ENCODE measurements around the gene ERMAP. TPM values are rescaled to one million over a fixed set of nuclear protein-coding genes. Genes with fewer than 3 reads are reported as not detected.

ERMAP gene, protein sequence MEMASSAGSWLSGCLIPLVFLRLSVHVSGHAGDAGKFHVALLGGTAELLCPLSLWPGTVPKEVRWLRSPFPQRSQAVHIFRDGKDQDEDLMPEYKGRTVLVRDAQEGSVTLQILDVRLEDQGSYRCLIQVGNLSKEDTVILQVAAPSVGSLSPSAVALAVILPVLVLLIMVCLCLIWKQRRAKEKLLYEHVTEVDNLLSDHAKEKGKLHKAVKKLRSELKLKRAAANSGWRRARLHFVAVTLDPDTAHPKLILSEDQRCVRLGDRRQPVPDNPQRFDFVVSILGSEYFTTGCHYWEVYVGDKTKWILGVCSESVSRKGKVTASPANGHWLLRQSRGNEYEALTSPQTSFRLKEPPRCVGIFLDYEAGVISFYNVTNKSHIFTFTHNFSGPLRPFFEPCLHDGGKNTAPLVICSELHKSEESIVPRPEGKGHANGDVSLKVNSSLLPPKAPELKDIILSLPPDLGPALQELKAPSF
- 1.9 TPM for polyA plus RNA-seq

DNA sequence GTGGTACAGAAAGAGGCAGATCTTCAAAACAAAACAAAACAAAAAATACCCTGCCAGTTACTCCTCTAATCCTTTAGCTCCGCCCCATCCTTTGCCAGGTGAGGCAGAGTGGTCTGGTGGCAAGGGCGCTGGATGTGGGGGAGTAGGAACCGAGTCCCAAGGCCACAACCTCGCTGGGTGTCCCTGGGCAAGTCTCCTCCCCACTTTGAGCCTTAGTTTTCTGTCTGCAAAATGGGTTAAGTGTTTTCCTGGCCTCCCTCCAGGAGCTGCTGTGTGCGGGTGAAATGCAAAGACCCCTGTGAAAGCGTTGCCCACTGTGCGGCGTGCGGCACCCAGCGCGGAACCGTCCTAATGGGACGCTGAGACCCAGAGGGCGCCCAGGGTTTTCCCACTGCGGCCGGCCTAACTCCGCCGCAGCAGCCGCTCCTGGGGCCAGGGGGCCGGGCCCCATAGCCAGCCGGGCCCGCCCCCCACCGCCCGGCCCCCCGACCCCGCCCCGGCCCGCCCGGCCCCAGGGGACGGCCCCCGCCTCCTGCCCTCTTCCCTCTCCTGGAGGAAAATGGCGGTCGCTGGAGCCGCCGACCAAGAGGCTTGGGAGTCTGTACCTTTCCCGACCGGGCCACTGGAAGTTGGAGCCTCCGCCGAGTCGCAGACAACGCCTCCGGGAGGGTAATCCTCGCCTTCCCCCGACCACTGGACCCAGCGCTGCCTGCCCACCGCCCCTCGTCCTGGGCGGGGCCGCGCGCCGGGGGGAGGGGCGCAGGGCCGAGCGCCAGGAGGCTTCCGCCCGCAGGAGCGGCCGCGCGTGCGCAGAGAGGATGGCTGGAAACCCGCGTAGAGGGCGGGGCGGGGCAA lies at the start of gene ERMAP, which contains the start of gene SVBP:
TSS of gene ERMAP (plus strand) at position 538 of the 855 bp plus-strand sequence. CDS start 13,327 bp downstream, outside the sequence.
TSS of gene SVBP (minus strand) at position 813 of the 855 bp plus-strand sequence. CDS start 853 bp downstream, outside the sequence.
- H3K9me3 Mint-ChIP-seq: no peaks in the 10 kb centered on the region
- peak within 1 kb of the TSS; percentile 84 to 93 (median 90) for H3K4me3 Mint-ChIP-seq
- H3K27ac Mint-ChIP-seq: peak within 1 kb of the TSS; percentile 51 to 94 (median 82)
- H3K27me3 Mint-ChIP-seq: no peaks in the 10 kb centered on the region
- peaks cover 15 to 21% (median 19%) of the 10 kb centered on the region in 3 donors for H3K4me1 Mint-ChIP-seq
- H3K36me3 Mint-ChIP-seq: peaks cover 9% of the 10 kb centered on the region

DNA sequence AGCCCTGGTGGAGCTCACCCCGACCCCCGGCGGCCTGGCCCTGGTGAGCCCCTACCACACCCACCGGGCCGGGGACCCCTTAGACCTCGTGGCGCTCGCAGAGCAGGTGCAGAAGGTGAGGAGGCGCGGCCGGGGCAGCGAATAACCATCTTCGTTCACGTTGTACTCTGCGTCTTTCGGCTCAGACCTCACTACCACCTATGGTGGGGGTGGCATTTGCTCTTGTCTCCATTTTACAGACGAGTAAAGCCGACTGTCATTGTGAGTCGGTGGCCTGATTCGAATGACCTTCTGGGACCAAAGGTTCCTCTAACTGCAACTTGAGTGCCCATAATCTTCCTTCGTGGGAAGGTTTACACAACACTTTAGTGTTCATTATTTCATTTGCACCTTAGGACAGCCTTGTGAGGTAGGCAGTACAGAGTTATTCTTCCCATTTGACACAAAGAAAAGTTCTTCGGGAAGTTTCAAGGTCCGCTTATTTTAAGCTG lies 49.4 kb upstream of the ERMAP start:
- no peaks in the 10 kb centered on the region for H3K27me3 Mint-ChIP-seq
- peak overlapping the region; percentile 76 to 94 (median 87) for H3K27ac Mint-ChIP-seq
- no peaks in the 10 kb centered on the region for H3K36me3 Mint-ChIP-seq
- no peaks in the 10 kb centered on the region for H3K9me3 Mint-ChIP-seq
- H3K4me1 Mint-ChIP-seq: peaks cover 17 to 29% (median 19%) of the 10 kb centered on the region in 3 donors
- H3K4me3 Mint-ChIP-seq: no peak overlapping the region

DNA sequence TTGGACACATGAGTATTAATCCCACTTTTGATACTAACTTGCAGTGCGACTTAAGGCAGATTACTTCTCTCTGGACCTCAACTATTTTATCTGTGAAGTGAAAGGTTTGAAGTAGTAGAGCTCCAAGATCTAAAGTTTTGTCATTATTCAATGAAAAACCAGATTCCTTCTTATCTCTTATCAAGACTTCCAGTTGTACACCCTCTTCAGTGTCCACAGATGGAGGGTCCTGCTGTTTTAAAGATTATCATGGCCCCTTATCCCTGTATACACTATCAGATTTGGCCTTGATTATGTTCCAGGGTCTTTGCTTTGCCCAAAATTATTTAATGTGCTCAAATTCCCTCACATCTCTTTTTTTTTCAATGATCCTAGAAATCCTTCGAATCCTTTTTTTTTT lies 48.8 kb upstream of the ERMAP start:
- Mint-ChIP-seq H3K27ac (peak overlapping the region in 1 of 3 donors; percentile 76), H3K27me3 (no peaks in the 10 kb centered on the region), H3K4me1 (peaks cover 20 to 29% (median 22%) of the 10 kb centered on the region in 3 donors), H3K9me3 (no peaks in the 10 kb centered on the region), H3K4me3 (peak overlapping the region in 1 of 4 donors; percentile 8), H3K36me3 (peaks cover 2% of the 10 kb centered on the region)

DNA sequence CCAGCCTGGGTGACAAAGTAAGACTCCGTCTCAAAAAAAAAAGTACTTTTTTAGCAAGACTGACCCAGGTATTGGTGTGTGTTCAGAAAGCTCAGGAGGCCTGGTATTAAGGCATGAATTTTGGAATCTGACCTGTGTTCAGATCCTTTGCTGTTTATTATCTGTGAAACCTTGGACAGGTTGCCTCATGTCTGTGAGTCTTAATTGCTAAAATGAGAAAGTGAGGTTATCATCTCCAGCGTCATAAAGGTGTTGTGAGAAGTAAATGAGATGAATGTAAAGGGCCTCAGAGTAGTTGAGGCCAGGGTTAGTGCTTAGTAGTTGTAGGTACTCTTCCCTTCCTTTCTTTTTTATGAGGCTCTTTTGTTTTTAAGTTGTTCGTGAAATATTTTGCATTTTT lies 47.1 kb upstream of the ERMAP start:
- Mint-ChIP-seq H3K36me3 (peaks cover 3% of the 10 kb centered on the region), H3K27me3 (no peaks in the 10 kb centered on the region), H3K4me1 (peaks cover 21 to 29% (median 24%) of the 10 kb centered on the region in 3 donors), H3K27ac (no peak overlapping the region), H3K9me3 (no peaks in the 10 kb centered on the region), H3K4me3 (peak overlapping the region in 3 of 4 donors; percentile 51 to 77 (median 68))

DNA sequence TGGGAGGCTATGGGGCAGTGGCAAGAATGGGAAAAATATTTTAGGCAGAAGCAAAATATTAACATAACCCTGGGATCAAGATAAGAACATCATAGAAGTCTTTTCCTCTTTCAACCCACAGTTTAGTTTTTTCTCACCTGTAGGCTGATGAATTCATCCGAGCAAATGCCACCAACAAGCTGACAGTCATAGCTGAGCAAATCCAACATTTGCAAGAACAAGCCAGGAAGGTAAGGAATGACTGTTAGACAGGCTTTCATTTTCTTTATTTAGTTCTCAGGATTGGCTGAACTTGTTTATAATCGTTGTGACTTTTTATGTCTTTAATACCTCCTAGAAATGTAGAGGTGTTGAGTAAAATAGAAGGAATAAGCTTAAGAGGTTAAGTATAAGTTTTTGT lies 43.5 kb upstream of the ERMAP start:
- H3K4me1 Mint-ChIP-seq: peaks cover 18 to 20% (median 18%) of the 10 kb centered on the region in 3 donors

DNA sequence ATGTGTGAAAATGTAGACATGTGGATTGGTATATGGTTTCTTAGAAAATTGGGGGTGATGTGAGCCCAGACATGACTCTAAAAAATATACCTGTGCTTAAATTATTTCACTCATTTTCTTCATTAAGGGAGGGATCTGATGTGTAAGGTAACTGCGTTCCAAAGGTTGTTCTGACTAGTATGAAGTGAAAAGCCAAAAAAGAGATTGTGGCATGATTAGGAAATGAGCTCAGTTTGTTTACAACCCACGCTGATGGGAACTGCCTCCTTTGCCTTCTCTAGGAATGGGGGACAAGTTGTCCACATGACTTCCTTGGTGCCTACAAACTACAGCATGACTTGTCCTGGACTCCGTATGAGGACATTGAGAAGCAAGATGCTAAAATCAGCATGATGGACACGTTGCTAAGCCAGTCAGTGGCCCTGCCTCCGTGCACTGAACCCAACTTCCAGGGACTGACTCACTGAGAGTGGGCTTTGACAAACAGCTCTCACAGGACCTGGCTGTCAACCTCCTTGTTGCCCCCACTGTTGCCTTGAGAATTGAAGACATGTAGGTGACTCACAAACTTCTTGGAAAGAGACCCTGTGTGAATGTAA lies 41.9 kb upstream of the ERMAP start:
- peaks cover 7% of the 10 kb centered on the region for H3K36me3 Mint-ChIP-seq
- peak overlapping the region in 1 of 3 donors; percentile 44 for H3K27ac Mint-ChIP-seq
- peaks cover 10 to 17% (median 14%) of the 10 kb centered on the region in 3 donors for H3K4me1 Mint-ChIP-seq

More for the DNA sequence above, 43.5 kb upstream of the ERMAP start:
- H3K27ac Mint-ChIP-seq: no peak overlapping the region
- H3K27me3 Mint-ChIP-seq: no peaks in the 10 kb centered on the region
- H3K36me3 Mint-ChIP-seq: peaks cover 3% of the 10 kb centered on the region
- no peaks in the 10 kb centered on the region for H3K9me3 Mint-ChIP-seq
- peak overlapping the region in 1 of 4 donors; percentile 1 for H3K4me3 Mint-ChIP-seq

DNA sequence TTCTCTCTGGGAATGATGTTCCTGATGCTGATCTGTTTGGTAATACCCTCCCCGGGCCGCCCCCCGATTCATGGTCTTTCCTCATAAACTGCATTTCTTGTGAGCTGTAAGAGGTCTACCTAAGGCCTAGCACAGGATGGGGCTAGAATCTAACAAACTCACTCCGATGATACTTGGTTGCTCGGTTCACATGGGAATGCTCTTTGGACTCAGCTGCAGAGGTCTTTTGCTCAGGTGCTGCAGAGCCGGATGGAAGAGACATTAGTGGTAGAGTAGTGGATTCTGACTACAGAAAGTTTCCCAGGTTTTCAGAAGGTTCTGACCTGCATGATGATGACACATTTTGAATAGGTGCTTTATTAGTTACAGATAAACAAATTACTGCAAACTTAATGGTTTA lies 40.4 kb upstream of the ERMAP start:
- peaks cover 12% of the 10 kb centered on the region for H3K36me3 Mint-ChIP-seq
- peaks cover 5 to 13% (median 11%) of the 10 kb centered on the region in 3 donors for H3K4me1 Mint-ChIP-seq
- H3K27ac Mint-ChIP-seq: no peak overlapping the region
- H3K4me3 Mint-ChIP-seq: no peak overlapping the region
- no peaks in the 10 kb centered on the region for H3K27me3 Mint-ChIP-seq
- no peaks in the 10 kb centered on the region for H3K9me3 Mint-ChIP-seq

More for the DNA sequence above, 41.9 kb upstream of the ERMAP start:
- Mint-ChIP-seq H3K4me3 (no peak overlapping the region), H3K27me3 (no peaks in the 10 kb centered on the region), H3K9me3 (no peaks in the 10 kb centered on the region)

DNA sequence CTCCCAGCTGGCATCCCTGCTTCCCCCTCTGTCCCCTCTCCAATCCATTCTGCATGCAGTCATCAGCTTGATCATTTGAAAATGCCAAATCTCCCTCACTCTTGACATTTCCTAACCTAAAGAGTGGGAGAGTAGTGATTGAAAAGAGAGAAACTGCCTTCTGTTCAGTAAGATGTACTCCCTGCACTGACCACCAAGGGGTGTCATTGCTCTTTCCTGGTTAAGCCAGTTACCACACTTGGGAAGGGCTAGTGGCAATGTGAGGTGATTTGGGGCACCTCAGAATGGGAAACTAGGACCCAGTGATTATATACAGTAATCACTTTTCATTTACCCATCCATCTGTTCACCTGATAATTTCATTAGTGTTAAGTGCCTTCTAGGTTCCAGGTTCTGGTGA lies 39.1 kb upstream of the ERMAP start:
- Mint-ChIP-seq H3K9me3 (no peaks in the 10 kb centered on the region), H3K27ac (no peak overlapping the region), H3K4me1 (peaks cover 0 to 12% (median 9%) of the 10 kb centered on the region in 3 donors), H3K4me3 (no peak overlapping the region), H3K27me3 (no peaks in the 10 kb centered on the region), H3K36me3 (peaks cover 12% of the 10 kb centered on the region)

DNA sequence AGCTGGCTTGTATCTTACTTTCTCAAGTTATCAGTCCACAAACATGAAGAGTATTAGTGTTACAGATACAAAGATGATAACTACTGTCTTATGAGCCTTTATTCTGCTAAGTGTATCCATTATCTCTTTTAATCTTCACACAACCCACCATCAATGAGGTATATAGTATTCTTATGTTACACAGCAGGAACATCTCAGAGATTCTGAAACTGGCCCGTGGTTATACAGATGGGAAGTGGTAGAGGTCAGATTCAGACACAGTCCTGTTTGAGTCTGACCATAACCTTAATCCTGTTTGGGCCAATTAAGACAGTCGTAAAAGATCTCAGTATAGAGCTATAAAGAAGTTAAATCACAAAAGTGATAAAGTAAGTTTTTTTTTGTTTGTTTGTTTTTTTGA lies 37.2 kb upstream of the ERMAP start:
- Mint-ChIP-seq H3K27ac (no peak overlapping the region), H3K4me3 (no peak overlapping the region), H3K9me3 (no peaks in the 10 kb centered on the region), H3K27me3 (no peaks in the 10 kb centered on the region), H3K4me1 (peaks cover 4 to 6% (median 4%) of the 10 kb centered on the region in 3 donors), H3K36me3 (peaks cover 10% of the 10 kb centered on the region)

DNA sequence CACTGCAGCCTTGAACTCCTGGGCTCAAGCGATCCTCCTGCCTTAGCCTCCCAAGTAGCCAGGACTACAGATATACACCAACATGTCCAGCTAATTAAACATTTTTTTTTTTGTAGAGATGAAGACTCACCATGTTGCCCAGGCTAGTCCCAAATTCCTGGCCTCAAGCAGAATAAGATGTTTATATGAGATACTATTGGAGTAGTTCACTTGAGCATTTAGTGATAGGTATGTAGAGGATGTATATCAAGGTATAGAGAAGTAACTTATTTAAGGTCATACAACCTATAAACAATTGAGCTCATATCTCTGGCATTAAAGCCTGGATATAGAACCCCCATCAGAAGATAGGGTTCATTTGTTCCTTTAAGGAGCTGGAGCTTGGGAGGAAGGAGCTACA lies 36.7 kb upstream of the ERMAP start:
- Mint-ChIP-seq H3K9me3 (no peaks in the 10 kb centered on the region), H3K4me1 (peaks cover 4 to 6% (median 4%) of the 10 kb centered on the region in 3 donors), H3K4me3 (no peak overlapping the region), H3K36me3 (peaks cover 10% of the 10 kb centered on the region), H3K27me3 (peaks cover under 1% of the 10 kb centered on the region), H3K27ac (peak overlapping the region in 1 of 3 donors; percentile 36)

DNA sequence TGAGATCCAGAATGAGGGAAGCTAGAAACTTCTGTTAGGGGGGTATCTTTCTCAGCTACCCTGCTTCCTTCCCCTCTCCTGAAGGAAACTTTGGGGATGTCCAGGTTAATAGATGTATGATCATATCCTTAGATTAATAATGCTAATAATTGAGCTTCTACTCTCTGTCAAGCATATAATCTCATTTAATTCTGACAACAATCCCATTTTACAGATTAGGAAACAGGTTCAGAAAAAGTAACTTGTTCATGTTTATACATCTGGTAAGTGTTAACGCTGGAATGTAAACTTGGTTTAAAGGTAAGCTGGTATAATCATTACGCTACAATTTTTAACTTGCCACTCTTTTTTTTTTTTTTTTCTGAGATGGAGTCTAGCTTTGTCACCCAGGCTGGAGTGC lies 33.8 kb upstream of the ERMAP start:
- H3K4me3 Mint-ChIP-seq: no peak overlapping the region
- no peaks in the 10 kb centered on the region for H3K9me3 Mint-ChIP-seq
- peaks cover 10% of the 10 kb centered on the region for H3K36me3 Mint-ChIP-seq
- H3K27me3 Mint-ChIP-seq: peaks cover 14% of the 10 kb centered on the region
- H3K4me1 Mint-ChIP-seq: peaks cover 8 to 13% (median 9%) of the 10 kb centered on the region in 3 donors
- H3K27ac Mint-ChIP-seq: peak overlapping the region in 1 of 3 donors; percentile 47

DNA sequence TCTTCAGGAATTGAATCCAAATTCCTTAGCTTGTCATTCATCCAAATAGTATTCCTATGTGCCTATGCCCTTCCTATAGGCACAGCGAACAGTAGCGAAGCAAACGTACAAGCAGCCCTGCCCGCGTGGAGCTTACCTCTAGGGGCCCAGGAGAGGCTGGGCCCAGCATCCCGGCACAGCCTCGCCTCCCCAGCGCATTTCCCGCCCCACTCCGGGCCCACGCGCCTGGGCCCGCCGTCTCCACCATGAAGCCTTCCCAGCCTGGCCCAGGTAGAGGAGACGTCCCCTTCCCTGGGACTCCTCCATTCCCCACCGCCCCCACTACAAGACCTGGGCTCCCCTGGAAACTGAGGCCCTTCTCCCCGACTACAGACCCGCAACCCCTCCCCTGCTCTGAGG lies 32.4 kb upstream of the ERMAP start:
- Mint-ChIP-seq H3K27me3 (peaks cover 14% of the 10 kb centered on the region), H3K4me3 (peak overlapping the region in 2 of 4 donors; percentile 2 to 70), H3K36me3 (peaks cover 8% of the 10 kb centered on the region), H3K4me1 (peaks cover 6 to 13% (median 9%) of the 10 kb centered on the region in 3 donors), H3K27ac (no peak overlapping the region), H3K9me3 (no peaks in the 10 kb centered on the region)

DNA sequence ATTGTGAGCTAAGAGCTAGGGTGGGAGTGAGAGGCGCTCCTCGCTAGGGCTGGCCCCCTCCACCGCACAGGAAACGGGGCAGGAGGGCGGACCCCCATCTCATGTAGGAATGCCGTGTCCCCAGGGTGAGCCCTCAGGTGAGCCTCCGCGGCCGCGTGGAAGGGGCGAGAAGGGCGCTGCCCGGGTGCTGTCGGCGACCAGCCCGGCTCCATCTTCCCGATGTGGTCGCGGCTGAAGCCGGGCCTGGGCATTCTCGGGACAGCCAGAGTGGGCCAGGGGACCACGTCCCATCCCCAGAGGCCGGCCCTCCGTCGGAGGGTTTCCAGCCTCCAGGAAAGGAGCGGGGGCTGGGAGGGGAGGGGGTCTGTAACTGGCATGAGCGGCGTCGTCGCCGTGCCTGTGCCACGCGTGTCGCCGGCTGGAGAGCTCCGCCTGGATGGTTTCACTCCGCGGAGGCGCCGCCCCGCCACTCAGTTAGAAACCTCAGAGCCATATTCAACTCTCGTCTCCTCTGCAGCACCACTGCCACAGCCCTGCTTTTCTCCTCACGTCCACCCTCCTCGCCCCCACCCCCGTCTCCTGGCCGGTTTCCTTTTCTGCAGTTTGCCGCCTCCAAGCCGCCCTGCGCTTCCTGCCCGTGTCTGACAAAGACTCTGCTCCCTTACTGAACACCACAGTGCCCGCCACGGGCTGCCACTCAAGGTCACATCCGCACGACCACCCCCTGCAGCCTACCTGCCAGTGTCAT lies 31.8 kb upstream of the ERMAP start, which contains the start of gene TMEM269:
TSS of gene TMEM269 (plus strand) at position 46 of the 748 bp plus-strand sequence. CDS start 4,903 bp downstream, outside the sequence.
- H3K27ac Mint-ChIP-seq: peak within 1 kb of the TSS in 1 of 3 donors; percentile 76
- peak within 1 kb of the TSS in 3 of 4 donors; percentile 63 to 92 (median 89) for H3K4me3 Mint-ChIP-seq
- H3K27me3 Mint-ChIP-seq: peaks cover 14% of the 10 kb centered on the region

More for the DNA sequence above, 31.8 kb upstream of the ERMAP start, which contains the start of gene TMEM269:
- Mint-ChIP-seq H3K4me1 (peaks cover 6 to 13% (median 9%) of the 10 kb centered on the region in 3 donors), H3K9me3 (no peaks in the 10 kb centered on the region), H3K36me3 (peaks cover 5% of the 10 kb centered on the region)
